IMR-90 (cell line): ENCODE measurements around the gene ANKRD31.

Source experiments
- BHLHE40 ChIP-seq: fragments of 150-350 bp; IDR thresholded peaks from 2 replicates; pipeline ENCODE4 v1.6.1; 2016; ENCODE audit warnings: mild to moderate bottlenecking, low read depth, low read length
- CTCF ChIP-seq: conservative IDR thresholded peaks from 2 replicates; pipeline ENCODE4 v1.5.1; 2012; ENCODE audit warnings: mild to moderate bottlenecking, low read depth, low read length, improper control_type of control experiment
- FOS ChIP-seq: fragments of 150-350 bp; IDR thresholded peaks from 2 replicates; pipeline ENCODE4 v1.6.1; 2016; ENCODE audit warnings: low read depth, low read length
- MAFK ChIP-seq: IDR thresholded peaks from 2 replicates; pipeline ENCODE4 v1.6.1; 2012; ENCODE audit warnings: low read depth, low read length, improper control_type of control experiment
- MAZ ChIP-seq: IDR thresholded peaks from 2 replicates; pipeline ENCODE4 v1.6.1; 2012; ENCODE audit warnings: low read depth, mild to moderate bottlenecking, low read length, improper control_type of control experiment, moderate library complexity, borderline replicate concordance
- MXI1 ChIP-seq: IDR thresholded peaks from 2 replicates; pipeline ENCODE4 v1.6.1; 2012; ENCODE audit warnings: low read depth, mild to moderate bottlenecking, low read length, moderate library complexity, borderline replicate concordance
- POLR2A ChIP-seq: IDR thresholded peaks from 2 replicates; pipeline ENCODE4 v1.6.1; 2012; ENCODE audit warnings: mild to moderate bottlenecking, low read depth, low read length
- RAD21 ChIP-seq: IDR thresholded peaks from 2 replicates; pipeline ENCODE4 v1.6.1; 2012; ENCODE audit warnings: low read length, improper control_type of control experiment
- RFX5 ChIP-seq: IDR thresholded peaks from 2 replicates; pipeline ENCODE4 v1.8.0; 2012; ENCODE audit warnings: low read depth, mild to moderate bottlenecking, low read length, moderate library complexity
- SMC3 ChIP-seq: fragments of 150-350 bp; IDR thresholded peaks from 2 replicates; pipeline ENCODE4 v1.6.1; 2016; ENCODE audit warnings: low read depth, mild to moderate bottlenecking, antibody characterized with exemption, low read length, moderate library complexity
- USF2 ChIP-seq: fragments of 150-350 bp; IDR thresholded peaks from 2 replicates; pipeline ENCODE4 v1.6.1; 2017; ENCODE audit warnings: mild to moderate bottlenecking, antibody characterized with exemption, low read length, low read depth

GRCh38 chr5:75190227-75190626 is 46.5 kb downstream of the ANKRD31 start:
- no peak for TF ChIP-seq RFX5
- no peak for TF ChIP-seq CTCF
- no peak for TF ChIP-seq POLR2A
- TF ChIP-seq USF2 = no peak
- no peak for TF ChIP-seq FOS
- TF ChIP-seq MAFK = no peak
- no peak for TF ChIP-seq RAD21
- TF ChIP-seq MXI1 = no peak
- TF ChIP-seq BHLHE40 = no peak
- no peak for TF ChIP-seq MAZ
- TF ChIP-seq SMC3 = no peak
